SU-DHL-6 (cell line): ENCODE data around the gene EEFSEC.

Source experiments
- H2AFZ ChIP-seq: fragments of 200-600 bp; sonication (generic); 2 replicates; pipeline ENCODE4 v1.6.1; 2014; ENCODE audit warnings: low read depth, mild to moderate bottlenecking, moderate library complexity, mixed read lengths, antibody characterized with exemption, low read length; ENCODE audit not compliant: severe bottlenecking
- H3F3A ChIP-seq: fragments of 200-600 bp; shearing (Covaris generic); 2 replicates; pipeline ENCODE4 v1.6.0; 2016; ENCODE audit warnings: antibody characterized with exemption, mild to moderate bottlenecking; ENCODE audit not compliant: insufficient read depth
- H3K27ac ChIP-seq: fragments of 200-600 bp; sonication (generic); 2 replicates; pipeline ENCODE4 v1.5.1; 2016; ENCODE audit warnings: low read depth, mild to moderate bottlenecking, low read length, moderate library complexity, mixed read lengths
- H3K27me3 ChIP-seq: fragments of 200-600 bp; sonication (generic), shearing (Covaris generic); 2 replicates; pipeline ENCODE4 v1.6.0; 2014; ENCODE audit warnings: mild to moderate bottlenecking, low read length
- H3K36me3 ChIP-seq: fragments of 200-600 bp; sonication (generic); 2 replicates; pipeline ENCODE4 v1.6.1; 2014; ENCODE audit warnings: mild to moderate bottlenecking, low read length, mixed read lengths
- H3K4me2 ChIP-seq: fragments of 300-600, 200-600 bp; shearing (Covaris generic), sonication (generic); 2 replicates; pipeline ENCODE4 v1.6.0; 2014; ENCODE audit warnings: low read length, low read depth, mild to moderate bottlenecking; ENCODE audit not compliant: poor library complexity, severe bottlenecking
- H3K4me3 ChIP-seq: fragments of 200-600 bp; sonication (generic); 2 replicates; pipeline ENCODE4 v1.5.1; 2014; ENCODE audit warnings: antibody characterized with exemption, low read length, mild to moderate bottlenecking, mixed read lengths; ENCODE audit not compliant: insufficient read depth, poor library complexity, severe bottlenecking
- H3K79me2 ChIP-seq: fragments of 200-600 bp; sonication (generic); 2 replicates; pipeline ENCODE4 v1.6.1; 2014; ENCODE audit warnings: mild to moderate bottlenecking, low read length, moderate library complexity; ENCODE audit not compliant: insufficient read depth
- H3K9ac ChIP-seq: fragments of 200-600 bp; sonication (generic); 2 replicates; pipeline ENCODE4 v1.7.0; 2014; ENCODE audit warnings: mild to moderate bottlenecking, low read length
- H3K9me2 ChIP-seq: fragments of 200-600 bp; sonication (generic); replicated peaks from 2 replicates; pipeline ENCODE4 v1.6.1; 2014; ENCODE audit warnings: low read length; ENCODE audit not compliant: insufficient read depth
- H3K9me3 ChIP-seq: fragments of 200-600 bp; sonication (generic); 2 replicates; pipeline ENCODE4 v1.6.1; 2014; ENCODE audit warnings: low read length, mixed read lengths; ENCODE audit not compliant: insufficient read depth
- H4K20me1 ChIP-seq: fragments of 200-600 bp; sonication (generic); 2 replicates; pipeline ENCODE4 v1.6.1; 2014; ENCODE audit warnings: low read depth, mild to moderate bottlenecking, antibody characterized with exemption, low read length, moderate library complexity, mixed read lengths
- CTCF ChIP-seq: fragments of 200-600 bp; sonication (generic); IDR thresholded peaks from one replicate; pipeline ENCODE4 v1.5.1; 2017; ENCODE audit warnings: antibody characterized with exemption, mild to moderate bottlenecking, low read length, moderate library complexity; ENCODE audit not compliant: insufficient read depth, poor library complexity, severe bottlenecking
- EZH2phosphoT487 ChIP-seq: fragments of 200-600 bp; sonication (generic), shearing (Covaris generic); conservative IDR thresholded peaks from 2 replicates; pipeline ENCODE4 v1.6.1; 2018; ENCODE audit warnings: mild to moderate bottlenecking, antibody characterized with exemption, low read length, moderate library complexity, mixed read lengths

EEFSEC gene

GRCh38 chr3:128193168-128193567 is 39.9 kb downstream of the EEFSEC start:
- TF ChIP-seq CTCF (no peak), EZH2phosphoT487 (no peak)
- Histone ChIP-seq H3K79me2 (peaks cover 18% of the 10 kb centered on the region), H4K20me1 (no peaks in the 10 kb centered on the region), H3F3A (no peaks in the 10 kb centered on the region), H3K4me2 (no peak overlapping the region), H3K9ac (no peak overlapping the region), H3K9me2 (no peaks in the 10 kb centered on the region), H2AFZ (no peak overlapping the region), H3K36me3 (no peaks in the 10 kb centered on the region), H3K27ac (no peak overlapping the region), H3K27me3 (no peaks in the 10 kb centered on the region), H3K4me3 (no peak overlapping the region), H3K9me3 (no peaks in the 10 kb centered on the region)

- TF ChIP-seq EZH2phosphoT487 (no peak), CTCF (no peak)
- Histone ChIP-seq H4K20me1 (no peaks in the 10 kb centered on the region), H3K27me3 (no peaks in the 10 kb centered on the region), H3K79me2 (peaks cover 14% of the 10 kb centered on the region), H3K27ac (no peak overlapping the region), H3K36me3 (no peaks in the 10 kb centered on the region), H2AFZ (no peak overlapping the region), H3K4me2 (no peak overlapping the region), H3K4me3 (no peak overlapping the region), H3K9me2 (no peaks in the 10 kb centered on the region), H3K9me3 (no peaks in the 10 kb centered on the region), H3K9ac (no peak overlapping the region), H3F3A (no peaks in the 10 kb centered on the region)
These were observed 41.6 kb downstream of the EEFSEC start for GRCh38 chr3:128194843-128195242.

GRCh38 chr3:128195369-128195768 is 42.1 kb downstream of the EEFSEC start:
- Histone ChIP-seq H3K27me3 (no peaks in the 10 kb centered on the region), H3K4me2 (no peak overlapping the region), H4K20me1 (no peaks in the 10 kb centered on the region), H3K9ac (no peak overlapping the region), H2AFZ (no peak overlapping the region), H3K79me2 (peaks cover 14% of the 10 kb centered on the region), H3F3A (no peaks in the 10 kb centered on the region), H3K4me3 (no peak overlapping the region), H3K9me2 (no peaks in the 10 kb centered on the region), H3K9me3 (no peaks in the 10 kb centered on the region), H3K27ac (no peak overlapping the region), H3K36me3 (no peaks in the 10 kb centered on the region)
- TF ChIP-seq EZH2phosphoT487: no peak
- TF ChIP-seq CTCF: no peak

GRCh38 chr3:128195802-128196201 is 42.5 kb downstream of the EEFSEC start:
- Histone ChIP-seq H3K4me2 (no peak overlapping the region), H3K9me2 (no peaks in the 10 kb centered on the region), H3F3A (no peaks in the 10 kb centered on the region), H3K4me3 (no peak overlapping the region), H4K20me1 (no peaks in the 10 kb centered on the region), H3K9me3 (no peaks in the 10 kb centered on the region), H3K36me3 (no peaks in the 10 kb centered on the region), H2AFZ (no peak overlapping the region), H3K27ac (no peak overlapping the region), H3K27me3 (no peaks in the 10 kb centered on the region), H3K9ac (no peak overlapping the region), H3K79me2 (peaks cover 14% of the 10 kb centered on the region)
- TF ChIP-seq EZH2phosphoT487: no peak
- no peak for TF ChIP-seq CTCF
